GM18909 (cell line): ENCODE data around the gene ACTN1.
A peak's percentile ranks its signal among the peaks of the same experiment; 100 is the strongest.
"Not testable (repeated sequence)": the region's sequence is repeated elsewhere in the genome, so short reads cannot be mapped to it uniquely, and the experiment has no call there.

Experiments
- ATAC-seq: cut with Tn5 transposase; IDR thresholded peaks from one replicate; pipeline ENCODE4 v1.9.1; 2021; ENCODE audit warnings: mild to moderate bottlenecking; ENCODE audit not compliant: unreplicated experiment, poor library complexity

The ACTN1 gene

GRCh38 chr14:68979021-68979721, at the start of gene ACTN1:
TSS of gene ACTN1 (minus strand) at chr14:68979302. CDS start at chr14:68979056, 246 bp downstream.
- ATAC-seq: peak; percentile 53

GRCh38 chr14:69027242-69027913, 48.3 kb upstream of the ACTN1 start:
- ATAC-seq: no peak

GRCh38 chr14:69023035-69023434, 43.9 kb upstream of the ACTN1 start:
- no peak for ATAC-seq

- ATAC-seq: not testable (repeated sequence)
These were observed 43.0 kb upstream of the ACTN1 start for GRCh38 chr14:69022093-69022492.

GRCh38 chr14:69017706-69018105, 38.6 kb upstream of the ACTN1 start:
- no peak for ATAC-seq

- ATAC-seq: no peak
These were observed 35.7 kb upstream of the ACTN1 start for GRCh38 chr14:69014829-69015259.

- ATAC-seq: no peak
These were observed 35.1 kb upstream of the ACTN1 start for GRCh38 chr14:69013943-69014782.

- no peak for ATAC-seq
These were observed 33.3 kb upstream of the ACTN1 start for GRCh38 chr14:69012256-69012953.

- no peak for ATAC-seq
These were observed 31.5 kb upstream of the ACTN1 start for GRCh38 chr14:69010648-69011047.

- no peak for ATAC-seq
These were observed 29.4 kb upstream of the ACTN1 start for GRCh38 chr14:69008421-69008884.

- ATAC-seq: no peak
These were observed 27.2 kb upstream of the ACTN1 start for GRCh38 chr14:69006346-69006745.

GRCh38 chr14:69005432-69006148, 26.5 kb upstream of the ACTN1 start:
- ATAC-seq: no peak

GRCh38 chr14:69004731-69005431, 25.8 kb upstream of the ACTN1 start:
- ATAC-seq: no peak

- no peak for ATAC-seq
These were observed 24.5 kb upstream of the ACTN1 start for GRCh38 chr14:69003626-69004025.

GRCh38 chr14:69002069-69002468, 23.0 kb upstream of the ACTN1 start:
- ATAC-seq: no peak

- no peak for ATAC-seq
These were observed 22.3 kb upstream of the ACTN1 start for GRCh38 chr14:69001375-69001774.

- ATAC-seq: no peak
These were observed 19.0 kb upstream of the ACTN1 start for GRCh38 chr14:68998062-68998461.

GRCh38 chr14:68995731-68996130, 16.6 kb upstream of the ACTN1 start:
- no peak for ATAC-seq

GRCh38 chr14:68994056-68994455, 15.0 kb upstream of the ACTN1 start:
- no peak for ATAC-seq
